ENCODE measurements around the gene SHOX. TPM values are rescaled to one million over a fixed set of nuclear protein-coding genes. Genes with fewer than 3 reads are reported as not detected.

SHOX gene
- total RNA-seq, 2 donors from 2014 or later: 0.21 TPM; not detected in 1

- Histone ChIP-seq H3K4me3 (no peak overlapping the region), H3K9me3 (no peaks in the 10 kb centered on the region), H3K4me1 (ENCODE audit: control insufficient read depth in 1 of 2, low read depth in 2 of 2) (no peaks in the 10 kb centered on the region), H3K27ac (no peak overlapping the region), H3K36me3 (no peaks in the 10 kb centered on the region), H3K27me3 (replicated peaks; ENCODE audit: insufficient read depth) (no peaks in the 10 kb centered on the region)
- DNase-seq (ENCODE audit: low spot score): no peak
- TF ChIP-seq CTCF (IDR thresholded peaks at IDR 0.05): no peak
- no peak for ATAC-seq (ENCODE audit: insufficient number of reproducible peaks, low FRiP score, low read depth)
Observed at GRCh38 chrX:633043-633984, 2.7 kb downstream of the SHOX start.

- Histone ChIP-seq H3K27me3 (replicated peaks; ENCODE audit: insufficient read depth) (no peaks in the 10 kb centered on the region), H3K36me3 (no peaks in the 10 kb centered on the region), H3K4me3 (no peak overlapping the region), H3K9me3 (no peaks in the 10 kb centered on the region), H3K27ac (no peak overlapping the region), H3K4me1 (ENCODE audit: control insufficient read depth in 1 of 2, low read depth in 2 of 2) (no peaks in the 10 kb centered on the region)
- no peak for TF ChIP-seq CTCF (IDR thresholded peaks at IDR 0.05)
- ATAC-seq (ENCODE audit: insufficient number of reproducible peaks, low FRiP score, low read depth) (no peak), DNase-seq (ENCODE audit: low spot score) (no peak)
Observed at GRCh38 chrX:633985-634958, 3.7 kb downstream of the SHOX start.

GRCh38 chrX:635428-636090 is 5.0 kb downstream of the SHOX start:
- no peak overlapping the region for H3K4me3 ChIP-seq
- no peaks in the 10 kb centered on the region for H3K9me3 ChIP-seq
- no peak for ATAC-seq (ENCODE audit: insufficient number of reproducible peaks, low FRiP score, low read depth)
- DNase-seq (ENCODE audit: low spot score): no peak
- H3K27me3 ChIP-seq (replicated peaks; ENCODE audit: insufficient read depth): no peaks in the 10 kb centered on the region
- H3K27ac ChIP-seq: no peak overlapping the region
- H3K36me3 ChIP-seq: no peaks in the 10 kb centered on the region
- H3K4me1 ChIP-seq (ENCODE audit: control insufficient read depth in 1 of 2, low read depth in 2 of 2): no peaks in the 10 kb centered on the region
- TF ChIP-seq CTCF (IDR thresholded peaks at IDR 0.05): no peak

DNA sequence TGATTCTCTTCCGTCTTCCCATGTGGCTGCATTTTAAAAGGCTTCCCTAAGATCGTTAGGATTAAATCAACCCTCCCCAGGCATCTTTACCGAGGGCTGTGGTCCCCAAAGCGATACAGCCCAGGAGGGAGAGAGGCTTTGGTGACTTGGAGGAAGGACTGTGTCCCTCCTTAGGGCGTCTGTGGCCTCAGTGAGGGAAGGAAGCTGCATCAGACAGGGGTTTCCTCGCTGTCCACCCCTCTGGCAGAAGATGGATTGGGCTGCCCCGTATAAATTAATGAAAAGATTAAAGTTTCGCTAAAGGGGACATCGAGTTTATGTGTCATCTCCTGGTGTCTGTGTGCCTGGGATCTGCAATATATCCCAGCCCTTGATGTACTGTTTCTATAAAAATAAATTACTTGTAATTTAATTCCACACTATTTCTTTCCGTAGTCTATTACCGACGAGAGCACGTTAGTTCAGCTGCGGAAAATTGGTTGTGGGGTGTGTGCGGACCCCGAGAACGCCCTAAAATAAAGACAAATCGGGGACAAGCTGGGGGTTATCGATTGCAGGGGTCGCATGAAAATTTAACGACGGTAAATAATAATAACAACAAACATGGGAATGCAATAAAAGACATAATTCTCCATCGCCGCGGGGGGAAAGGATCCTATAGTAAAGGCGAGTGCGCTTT is 6.5 kb downstream of the SHOX start:
- no peak for DNase-seq (ENCODE audit: low spot score)
- ATAC-seq (ENCODE audit: insufficient number of reproducible peaks, low FRiP score, low read depth): no peak
- H3K27ac ChIP-seq: no peak overlapping the region
- H3K27me3 ChIP-seq (replicated peaks; ENCODE audit: insufficient read depth): no peaks in the 10 kb centered on the region
- TF ChIP-seq CTCF (IDR thresholded peaks at IDR 0.05): no peak
- H3K4me3 ChIP-seq: no peak overlapping the region
- no peaks in the 10 kb centered on the region for H3K9me3 ChIP-seq
- no peaks in the 10 kb centered on the region for H3K4me1 ChIP-seq (ENCODE audit: control insufficient read depth in 1 of 2, low read depth in 2 of 2)
- no peaks in the 10 kb centered on the region for H3K36me3 ChIP-seq
